GM18508 (cell line): Measurements from ENCODE around the gene WDR20.

Experiments used
- ATAC-seq: cut with Tn5 transposase; IDR thresholded peaks from one replicate; pipeline ENCODE4 v1.9.1; 2021; ENCODE audit warnings: moderate number of reproducible peaks; ENCODE audit not compliant: insufficient read depth, unreplicated experiment

The WDR20 gene

DNA sequence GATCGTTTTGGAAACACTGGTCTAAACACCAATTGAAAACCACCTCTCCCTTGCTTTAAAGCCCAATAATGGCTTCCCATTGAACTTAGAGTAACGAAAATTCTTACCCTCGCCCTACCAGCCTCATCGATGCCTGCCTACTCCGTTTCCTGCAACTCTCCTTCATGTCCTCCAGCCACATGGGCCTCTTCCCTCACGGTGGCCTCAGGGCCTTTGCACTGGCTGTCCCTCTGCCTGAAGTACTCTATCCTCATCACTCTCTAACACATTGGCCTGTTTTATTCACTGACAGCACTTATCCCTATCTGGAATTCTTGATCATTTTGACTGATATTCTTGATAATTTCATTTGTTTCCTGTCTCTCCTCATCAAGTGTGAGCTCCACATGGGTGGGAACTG lies 118.4 kb downstream of the WDR20 start:
- ATAC-seq: no peak
